Esophagus squamous epithelium (tissue), 4 donors: ENCODE results near the gene SPAG17.

Experiments used
- CTCF ChIP-seq, 6 experiments: fragments of 450-650 bp in 4 of 6; fragments of 200-600 bp in 2 of 6; sonication (generic) in 2 of 6; IDR thresholded peaks; one replicate each; pipeline ENCODE4 v1.5.1; 2016 to 2019; ENCODE audit warnings: antibody characterized with exemption in 6 of 6, mild to moderate bottlenecking in 4 of 6, moderate library complexity in 4 of 6
- POLR2A ChIP-seq, 4 donors: fragments of 450-650 bp; IDR thresholded peaks; one replicate each; pipeline ENCODE4 v1.6.1; 2017; ENCODE audit warnings: antibody characterized with exemption in 4 of 4, mild to moderate bottlenecking in 4 of 4, moderate library complexity in 3 of 4

GRCh38 chr1:118008011-118008410 is 177.0 kb downstream of the SPAG17 start:
- TF ChIP-seq CTCF (IDR thresholded peaks at IDR 0.05), result no peak
- no peak for TF ChIP-seq POLR2A (IDR thresholded peaks at IDR 0.05)
